BLaER1 treated with 17β-estradiol and CSF1 and Interleukin-3, amounts not matched to agents 10 nM and 100 nM (cell line): ENCODE results near the gene KRTAP6-2.

Experiments used
- H3K27ac ChIP-seq, 11 experiments: shearing (Covaris generic); formaldehyde crosslinking; 2 replicates each; pipeline ENCODE4 v1.8.1; 2022
- H3K27me3 ChIP-seq, 11 experiments: shearing (Covaris generic); formaldehyde crosslinking; 2 replicates each; pipeline ENCODE4 v1.8.1; 2022
- H3K36me3 ChIP-seq, 11 experiments: shearing (Covaris generic); formaldehyde crosslinking; 2 replicates each; pipeline ENCODE4 v1.8.1; 2022
- H3K4me1 ChIP-seq, 10 experiments: shearing (Covaris generic); formaldehyde crosslinking; 2 replicates each; pipeline ENCODE4 v1.8.1; 2022
- H3K4me2 ChIP-seq, 11 experiments: shearing (Covaris generic); formaldehyde crosslinking; 2 replicates each; pipeline ENCODE4 v1.8.1; 2022
- H3K4me3 ChIP-seq, 10 experiments: shearing (Covaris generic); formaldehyde crosslinking; 2 replicates each; pipeline ENCODE4 v1.8.1; 2022
- H3K9ac ChIP-seq, 11 experiments: shearing (Covaris generic); formaldehyde crosslinking; 2 replicates each; pipeline ENCODE4 v1.8.1; 2022
- H3K9me3 ChIP-seq, 11 experiments: shearing (Covaris generic); formaldehyde crosslinking; replicated peaks in 1 of 11; 2 replicates each; pipeline ENCODE4 v1.8.1; 2022
- H4K20me1 ChIP-seq, 11 experiments: shearing (Covaris generic); formaldehyde crosslinking; 2 replicates each; pipeline ENCODE4 v1.8.1; 2022
- Cebpa-rat ChIP-seq, 11 experiments: shearing (Covaris generic); IDR thresholded peaks; 2 replicates each; pipeline ENCODE4 v1.8.1; 2022

Gene KRTAP6-2

DNA sequence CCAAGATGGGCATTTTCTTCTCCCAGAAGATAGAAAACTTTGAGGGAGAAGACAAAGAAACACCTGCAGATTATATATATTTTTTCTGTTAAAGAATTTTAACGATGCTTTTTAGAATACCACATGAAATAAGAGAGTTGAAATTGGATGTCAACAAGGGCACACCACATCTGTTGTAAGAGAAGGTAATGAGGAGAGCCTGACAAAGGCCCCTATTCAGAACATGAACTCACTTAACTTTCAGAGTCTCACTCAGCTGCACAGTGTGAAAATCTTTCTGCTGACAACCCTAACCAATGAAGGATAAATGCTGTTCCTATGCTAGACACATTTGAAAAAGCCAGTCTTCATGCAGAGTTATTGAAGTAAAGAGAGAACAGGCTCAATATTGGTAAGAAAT lies 15.8 kb downstream of the KRTAP6-2 start:
- no peaks in the 10 kb centered on the region for H4K20me1 ChIP-seq
- no peak overlapping the region for H3K4me2 ChIP-seq
- H3K9me3 ChIP-seq: no peaks in the 10 kb centered on the region
- H3K36me3 ChIP-seq: no peaks in the 10 kb centered on the region
- no peak overlapping the region for H3K27ac ChIP-seq
- no peaks in the 10 kb centered on the region for H3K27me3 ChIP-seq
- no peak for TF ChIP-seq Cebpa-rat (IDR thresholded peaks at IDR 0.05)
- H3K4me1 ChIP-seq: no peaks in the 10 kb centered on the region
- no peak overlapping the region for H3K9ac ChIP-seq
- no peak overlapping the region for H3K4me3 ChIP-seq

- H3K9ac ChIP-seq: no peak overlapping the region
- H3K4me2 ChIP-seq: no peak overlapping the region
- H3K27ac ChIP-seq: no peak overlapping the region
- no peaks in the 10 kb centered on the region for H4K20me1 ChIP-seq
- no peaks in the 10 kb centered on the region for H3K36me3 ChIP-seq
- no peak for TF ChIP-seq Cebpa-rat (IDR thresholded peaks at IDR 0.05)
- no peaks in the 10 kb centered on the region for H3K9me3 ChIP-seq
- H3K4me1 ChIP-seq: no peaks in the 10 kb centered on the region
- no peak overlapping the region for H3K4me3 ChIP-seq
- H3K27me3 ChIP-seq: no peaks in the 10 kb centered on the region
These were observed 18.6 kb downstream of the KRTAP6-2 start for GRCh38 chr21:30580132-30580531.

GRCh38 chr21:30579346-30579745 lies 19.4 kb downstream of the KRTAP6-2 start:
- no peaks in the 10 kb centered on the region for H3K9me3 ChIP-seq
- no peaks in the 10 kb centered on the region for H3K27me3 ChIP-seq
- no peaks in the 10 kb centered on the region for H4K20me1 ChIP-seq
- no peak for TF ChIP-seq Cebpa-rat (IDR thresholded peaks at IDR 0.05)
- no peak overlapping the region for H3K27ac ChIP-seq
- no peaks in the 10 kb centered on the region for H3K4me1 ChIP-seq
- no peaks in the 10 kb centered on the region for H3K36me3 ChIP-seq
- H3K4me3 ChIP-seq: no peak overlapping the region
- no peak overlapping the region for H3K9ac ChIP-seq
- no peak overlapping the region for H3K4me2 ChIP-seq

- H3K27me3 ChIP-seq: no peaks in the 10 kb centered on the region
- H3K9ac ChIP-seq: no peak overlapping the region
- no peak overlapping the region for H3K4me2 ChIP-seq
- H3K4me1 ChIP-seq: no peaks in the 10 kb centered on the region
- H3K36me3 ChIP-seq: no peaks in the 10 kb centered on the region
- no peak for TF ChIP-seq Cebpa-rat (IDR thresholded peaks at IDR 0.05)
- no peak overlapping the region for H3K4me3 ChIP-seq
- no peaks in the 10 kb centered on the region for H4K20me1 ChIP-seq
- H3K27ac ChIP-seq: no peak overlapping the region
- H3K9me3 ChIP-seq: no peaks in the 10 kb centered on the region
These were observed 20.9 kb downstream of the KRTAP6-2 start for GRCh38 chr21:30577766-30578165.

- Histone ChIP-seq H3K9ac (no peak overlapping the region), H3K27ac (no peak overlapping the region), H3K4me3 (no peak overlapping the region), H3K27me3 (no peaks in the 10 kb centered on the region), H3K4me2 (no peak overlapping the region), H3K36me3 (no peaks in the 10 kb centered on the region), H4K20me1 (no peaks in the 10 kb centered on the region), H3K4me1 (no peaks in the 10 kb centered on the region), H3K9me3 (no peaks in the 10 kb centered on the region)
- TF ChIP-seq Cebpa-rat (IDR thresholded peaks at IDR 0.05): no peak
These were observed 31.1 kb downstream of the KRTAP6-2 start for GRCh38 chr21:30567617-30568016.

DNA sequence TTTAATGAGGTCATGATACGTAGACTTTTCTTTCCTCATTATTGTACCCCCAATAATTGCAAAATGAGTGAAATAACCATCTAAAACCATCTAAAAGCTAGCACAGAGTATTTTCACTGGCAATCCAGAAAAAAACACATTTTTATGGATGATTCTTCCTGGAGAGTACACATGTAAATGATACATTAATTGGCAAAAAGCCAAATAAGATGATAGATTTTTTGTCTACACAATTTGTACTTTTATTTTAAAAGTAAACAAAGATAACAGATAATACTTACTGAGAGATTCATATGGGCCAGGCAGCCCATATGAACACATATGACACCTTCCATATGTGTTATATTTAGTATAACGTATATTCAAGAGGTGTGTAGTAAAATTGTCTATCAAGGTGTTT lies 35.1 kb downstream of the KRTAP6-2 start:
- Histone ChIP-seq H3K9me3 (no peaks in the 10 kb centered on the region), H3K4me3 (no peak overlapping the region), H3K4me2 (no peak overlapping the region), H3K36me3 (no peaks in the 10 kb centered on the region), H3K27me3 (no peaks in the 10 kb centered on the region), H3K4me1 (no peaks in the 10 kb centered on the region), H3K9ac (no peak overlapping the region), H3K27ac (no peak overlapping the region), H4K20me1 (no peaks in the 10 kb centered on the region)
- no peak for TF ChIP-seq Cebpa-rat (IDR thresholded peaks at IDR 0.05)

DNA sequence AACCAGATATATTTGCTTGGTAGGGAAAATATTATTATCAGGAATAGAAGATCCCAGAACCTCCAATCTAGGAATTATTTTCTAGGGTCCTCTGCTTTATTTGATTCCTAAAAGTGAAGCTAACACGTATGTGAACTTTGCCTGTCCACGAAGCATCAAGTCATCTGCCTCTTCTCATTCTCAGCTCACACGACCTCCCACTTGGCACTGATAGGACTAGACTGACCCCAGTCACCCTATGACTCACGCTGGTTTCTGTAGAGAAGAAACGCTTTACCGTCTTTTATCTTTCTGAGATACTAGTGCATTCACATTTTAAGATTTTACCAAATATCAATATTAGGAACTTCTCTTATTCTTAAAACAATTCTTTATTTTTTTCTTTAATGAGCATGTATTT lies 35.6 kb downstream of the KRTAP6-2 start:
- Histone ChIP-seq H3K27ac (no peak overlapping the region), H3K9me3 (no peaks in the 10 kb centered on the region), H4K20me1 (no peaks in the 10 kb centered on the region), H3K4me3 (no peak overlapping the region), H3K4me1 (no peaks in the 10 kb centered on the region), H3K4me2 (no peak overlapping the region), H3K36me3 (no peaks in the 10 kb centered on the region), H3K9ac (no peak overlapping the region), H3K27me3 (no peaks in the 10 kb centered on the region)
- no peak for TF ChIP-seq Cebpa-rat (IDR thresholded peaks at IDR 0.05)

DNA sequence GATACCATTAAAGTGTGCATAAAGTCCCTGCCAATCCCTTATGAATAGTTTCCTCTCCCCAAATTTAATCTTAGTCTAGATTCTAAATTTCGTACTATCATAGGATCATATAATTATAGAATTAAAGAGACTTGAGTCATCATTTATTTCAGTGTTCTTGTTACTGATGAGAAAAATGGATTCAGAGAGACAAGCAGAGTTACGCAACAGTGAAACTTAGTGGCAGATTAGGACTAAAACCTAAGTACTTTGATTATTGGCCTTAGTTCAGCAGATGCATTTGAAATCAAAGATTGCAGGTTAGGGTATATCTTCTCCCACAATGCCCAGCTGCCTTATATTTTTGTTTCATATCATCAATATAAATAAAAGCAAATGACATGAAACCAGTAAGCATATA lies 36.7 kb downstream of the KRTAP6-2 start:
- H3K9me3 ChIP-seq: no peaks in the 10 kb centered on the region
- H3K9ac ChIP-seq: no peak overlapping the region
- H4K20me1 ChIP-seq: no peaks in the 10 kb centered on the region
- peak in 1 of 11 experiments; percentile 52; a peak in 1 of 22 replicates for TF ChIP-seq Cebpa-rat (IDR thresholded peaks at IDR 0.05)
- H3K4me2 ChIP-seq: no peak overlapping the region
- H3K27ac ChIP-seq: no peak overlapping the region
- H3K36me3 ChIP-seq: no peaks in the 10 kb centered on the region
- no peaks in the 10 kb centered on the region for H3K27me3 ChIP-seq
- H3K4me1 ChIP-seq: no peaks in the 10 kb centered on the region
- H3K4me3 ChIP-seq: no peak overlapping the region

- no peak for TF ChIP-seq Cebpa-rat (IDR thresholded peaks at IDR 0.05)
These were observed 37.3 kb downstream of the KRTAP6-2 start, which contains the start of gene KRTAP19-7 for GRCh38 chr21:30561264-30561895. TSS of gene KRTAP19-7 (minus strand) at chr21:30561314. CDS start at chr21:30561289, 25 bp downstream.

GRCh38 chr21:30555095-30555494 lies 43.6 kb downstream of the KRTAP6-2 start:
- no peak overlapping the region for H3K4me2 ChIP-seq
- no peaks in the 10 kb centered on the region for H3K4me1 ChIP-seq
- H3K36me3 ChIP-seq: no peaks in the 10 kb centered on the region
- H3K4me3 ChIP-seq: no peak overlapping the region
- no peaks in the 10 kb centered on the region for H4K20me1 ChIP-seq
- H3K27me3 ChIP-seq: no peaks in the 10 kb centered on the region
- peaks cover 0 to 13% (median 8%) of the 10 kb centered on the region in 11 experiments; a peak in 10 of 22 replicates for H3K9me3 ChIP-seq
- no peak for TF ChIP-seq Cebpa-rat (IDR thresholded peaks at IDR 0.05)
- H3K27ac ChIP-seq: no peak overlapping the region
- no peak overlapping the region for H3K9ac ChIP-seq

More at GRCh38 chr21:30561264-30561895, 37.3 kb downstream of the KRTAP6-2 start, which contains the start of gene KRTAP19-7:
- Histone ChIP-seq H3K36me3 (no peaks in the 10 kb centered on the region), H3K4me1 (no peaks in the 10 kb centered on the region), H3K9ac (no peak within 1 kb of the TSS), H3K27ac (no peak within 1 kb of the TSS), H3K4me2 (no peak within 1 kb of the TSS), H4K20me1 (no peaks in the 10 kb centered on the region), H3K9me3 (no peaks in the 10 kb centered on the region), H3K4me3 (no peak within 1 kb of the TSS), H3K27me3 (no peaks in the 10 kb centered on the region)
